Endometrial microvascular endothelial cells (primary cell): ENCODE data around the gene CDH2. TPM values are rescaled to one million over a fixed set of nuclear protein-coding genes. Genes with fewer than 3 reads are reported as not detected.

ENCODE experiments used
- in situ Hi-C: cut with HindIII; loops from 2 replicates; pipeline ENCODE4 v1.10.0; 2017; ENCODE audit warnings: low sequenced_read_pairs, low pct_unique_long_range_greater_than_20kb; ENCODE audit errors: inconsistent ontology term
- total RNA-seq: library from RNA; depleted of rRNA; stranded (reverse); fragments of >200 nt; gene quantifications from one replicate; pipeline ENCODE4 v1.2.3, GENCODE V29; 2015; ENCODE audit errors: inconsistent ontology term

The CDH2 gene
- total RNA-seq, 1 donor from 2014 or later = 77.4 TPM

DNA sequence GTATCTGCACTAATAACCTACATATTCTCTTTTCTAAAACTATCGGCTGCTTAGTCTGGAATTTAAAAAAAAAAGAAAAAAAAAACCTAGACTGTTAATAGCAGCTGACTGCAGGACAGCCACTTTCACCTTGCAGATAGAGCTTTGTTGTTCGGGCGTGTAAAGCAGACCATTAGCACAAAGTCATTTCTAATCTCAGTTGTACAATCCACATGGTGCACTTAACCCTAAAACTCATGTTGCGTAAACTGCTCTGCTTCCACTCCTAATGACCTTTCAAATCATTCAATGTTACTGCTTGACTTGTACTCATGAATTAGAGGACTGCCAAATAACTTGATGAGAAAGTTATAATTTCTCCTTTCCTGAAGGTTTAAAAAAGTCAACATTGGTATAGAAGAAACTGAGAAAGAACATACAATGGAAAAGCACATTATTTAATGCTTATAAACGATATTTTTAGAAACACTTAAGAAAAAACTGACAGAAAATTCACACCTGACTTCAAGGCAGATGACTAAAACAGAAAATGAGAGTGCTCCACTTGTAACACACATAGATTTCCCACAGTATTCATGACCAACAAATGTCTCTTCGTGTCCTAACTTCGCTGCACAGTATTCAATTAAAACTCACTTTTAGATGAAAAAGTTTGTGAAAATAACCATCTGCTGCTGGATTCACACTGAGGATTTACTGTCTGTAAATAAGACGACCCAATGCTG, 2.6 kb downstream of the CDH2 start:
- in situ Hi-C loops = no loop called here

DNA sequence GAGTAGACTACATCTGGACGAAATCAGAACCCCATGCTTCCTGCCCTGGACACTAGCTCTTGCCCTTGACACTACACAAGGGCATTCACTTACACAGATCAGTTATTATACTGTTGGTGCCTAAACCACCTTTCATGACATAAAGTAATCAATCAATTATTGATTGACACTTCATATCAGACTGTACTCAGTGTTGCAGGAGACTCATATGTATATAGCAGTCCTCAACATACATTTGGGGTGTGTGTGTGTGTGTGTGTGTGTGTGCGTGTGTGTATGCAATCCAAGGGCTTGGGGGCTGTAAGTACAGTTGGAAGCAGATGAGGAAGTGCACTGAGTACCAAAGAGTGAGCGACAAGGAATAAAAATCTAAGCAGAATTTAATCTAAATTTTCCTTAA, 5.1 kb downstream of the CDH2 start:
- in situ Hi-C loops = no loop called here

DNA sequence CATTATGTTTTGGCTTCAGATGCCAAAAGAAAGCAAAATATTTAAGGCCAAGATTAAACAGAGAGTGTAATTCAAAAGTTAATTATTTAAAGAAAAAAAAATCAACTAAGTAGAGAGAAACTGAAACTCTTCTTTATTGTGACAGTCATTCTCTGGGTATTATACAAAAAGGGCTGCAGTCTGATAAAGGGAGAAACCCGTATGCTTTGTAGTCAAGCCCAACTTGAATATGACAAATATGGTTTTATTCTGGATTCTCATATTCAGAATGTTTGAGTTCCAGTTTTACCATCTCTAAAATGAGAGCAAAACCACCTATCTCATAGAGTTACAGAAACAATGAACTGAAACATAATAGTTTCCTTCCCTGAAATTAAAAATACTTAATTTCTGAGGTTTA, 8.2 kb downstream of the CDH2 start:
- in situ Hi-C loops = no loop called here

DNA sequence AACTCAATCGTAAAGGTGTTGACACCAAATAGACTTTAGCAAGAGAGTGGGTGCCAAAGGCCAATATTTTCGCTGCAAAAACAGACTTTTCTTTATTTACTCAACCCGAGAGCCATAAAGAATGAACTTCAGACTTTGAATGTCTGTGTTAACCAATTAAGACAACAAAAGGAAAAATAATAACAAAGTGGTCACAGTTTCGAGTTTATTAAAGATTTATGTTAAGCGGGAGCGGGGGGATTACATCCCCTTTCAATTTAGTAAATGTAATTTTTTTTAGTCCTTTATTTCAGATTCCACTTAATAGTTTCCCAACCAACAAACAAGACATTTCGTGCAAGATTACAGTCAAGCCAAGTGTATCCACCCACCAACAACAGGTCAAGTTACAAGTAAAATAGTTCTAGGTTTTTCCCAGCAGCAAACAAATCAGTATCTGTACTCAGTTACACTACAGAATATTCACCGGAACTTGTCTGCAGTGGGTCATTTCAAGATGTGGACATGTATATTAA, 9.0 kb downstream of the CDH2 start:
- in situ Hi-C loops = no loop called here

DNA sequence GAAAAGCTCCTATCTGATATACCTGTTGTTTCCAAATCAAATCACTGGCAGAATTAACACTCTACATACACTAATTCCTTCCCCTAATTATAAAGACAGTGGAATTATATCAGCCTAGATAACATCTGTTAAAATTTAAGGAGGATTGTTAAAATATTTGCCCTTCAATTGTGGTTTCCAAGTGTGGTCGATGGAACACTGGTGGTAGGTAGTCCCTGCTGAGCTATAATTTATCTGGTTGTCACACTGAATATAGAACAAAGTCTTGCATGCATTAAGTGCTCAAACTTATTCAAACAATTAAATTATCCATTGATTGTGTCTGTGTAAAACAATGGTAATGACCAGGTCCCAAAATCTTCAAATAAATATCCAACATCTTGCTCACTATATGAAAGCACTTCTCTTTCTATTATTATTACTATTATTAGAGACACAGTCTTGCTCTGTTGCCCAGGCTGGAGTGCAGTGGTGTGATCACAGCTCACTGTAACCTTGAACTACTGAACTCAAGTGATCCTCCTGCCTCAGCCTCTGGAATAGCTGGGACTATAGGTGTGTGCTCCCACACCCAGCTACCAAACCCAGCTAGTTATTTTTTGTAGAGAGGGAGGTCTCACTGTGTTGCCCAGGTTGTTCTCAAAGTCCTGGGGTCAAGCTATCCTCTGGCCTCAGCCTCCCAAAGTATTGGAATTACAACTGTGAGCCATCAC, 12.0 kb downstream of the CDH2 start:
- in situ Hi-C loops = no loop called here

DNA sequence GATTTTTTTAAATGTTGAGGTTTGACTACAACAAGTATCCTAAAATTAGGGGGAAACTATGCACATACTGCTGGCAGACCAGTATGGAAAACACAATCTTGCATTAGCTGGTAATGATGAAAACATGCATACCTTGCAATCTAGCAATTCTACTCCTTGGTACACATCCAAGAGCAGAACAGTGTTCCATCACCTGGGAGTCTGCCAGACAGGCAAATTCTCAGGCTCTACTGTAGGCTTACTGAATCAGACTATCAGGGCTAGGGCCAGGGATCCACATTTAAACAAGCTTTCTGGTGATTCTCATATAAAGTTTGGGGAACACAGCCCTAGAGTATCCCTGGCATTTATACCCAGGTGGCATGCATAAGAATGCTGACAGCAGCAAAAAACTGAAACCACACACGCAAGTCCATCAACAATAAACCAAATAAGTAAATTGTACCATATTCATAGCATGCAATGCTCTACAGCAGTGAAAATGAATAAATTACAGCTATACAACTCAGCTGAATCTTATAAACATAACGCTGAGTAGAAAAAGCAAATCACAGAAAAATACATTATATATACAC, 13.6 kb downstream of the CDH2 start:
- in situ Hi-C loops = no loop called here

DNA sequence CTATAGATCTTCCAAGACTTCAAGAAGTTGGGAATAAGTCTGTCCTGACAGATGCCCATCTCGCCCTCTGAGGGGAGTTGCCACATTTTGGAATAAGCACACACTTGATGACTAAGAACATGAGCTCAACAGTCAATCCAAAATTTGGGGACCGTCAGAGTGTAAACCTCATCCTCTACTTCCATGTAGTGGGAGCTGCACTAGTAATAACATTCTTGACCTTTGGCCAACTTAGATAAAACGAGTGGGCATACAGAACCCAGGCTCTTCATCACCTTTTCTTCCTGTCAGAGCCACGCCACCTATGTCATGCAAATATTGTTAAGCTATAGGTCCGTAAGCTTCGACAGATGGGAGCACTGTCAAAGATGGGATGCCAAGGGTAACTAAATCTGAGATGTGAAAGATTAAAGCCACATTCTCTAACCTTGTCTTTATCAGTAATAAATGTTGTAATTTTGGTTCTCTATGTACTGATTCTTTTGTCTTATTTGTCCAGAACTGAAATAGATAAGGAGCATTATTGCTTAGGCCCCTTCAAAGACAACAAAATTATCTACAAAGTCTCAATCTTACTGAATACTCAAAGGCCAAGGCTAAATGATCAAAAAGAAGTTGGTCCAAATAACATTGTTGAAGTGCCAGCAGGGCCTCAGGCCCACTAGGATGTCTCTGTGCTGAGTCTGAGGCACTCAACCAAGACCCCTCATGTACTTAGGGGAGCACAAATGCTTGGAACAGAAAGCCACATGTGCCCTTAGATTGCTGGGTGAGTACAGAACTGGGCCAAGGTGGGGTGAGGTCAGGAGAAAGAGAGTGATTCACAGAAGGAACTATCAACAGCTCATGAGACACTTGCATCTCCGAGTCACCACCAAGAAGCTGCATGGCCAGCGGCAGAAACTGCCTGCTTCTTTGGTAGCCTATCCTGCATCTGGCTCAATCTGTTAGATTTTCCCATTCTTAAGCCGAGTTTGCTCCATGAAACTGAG, 15.0 kb downstream of the CDH2 start:
- in situ Hi-C loops = no loop called here

DNA sequence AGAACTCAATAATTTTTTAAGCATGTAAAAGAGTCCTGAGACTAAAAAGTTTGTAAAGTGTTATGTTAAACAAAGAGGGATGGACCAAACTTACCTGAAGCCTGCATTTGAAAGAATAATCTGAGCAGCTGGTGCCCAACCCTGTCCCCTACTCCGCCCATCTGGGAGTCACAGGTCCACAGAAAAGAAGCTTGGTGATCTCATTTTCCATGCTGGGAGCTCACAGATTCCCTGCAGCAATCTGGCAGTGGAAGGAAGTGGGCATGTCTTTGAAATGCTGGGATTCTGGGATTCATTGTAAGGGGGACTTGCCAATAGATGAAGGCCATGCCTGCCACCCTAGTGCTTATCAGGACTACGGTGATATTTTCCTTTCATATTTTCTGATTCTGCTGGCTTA, 17.9 kb downstream of the CDH2 start:
- in situ Hi-C loops = no loop called here

DNA sequence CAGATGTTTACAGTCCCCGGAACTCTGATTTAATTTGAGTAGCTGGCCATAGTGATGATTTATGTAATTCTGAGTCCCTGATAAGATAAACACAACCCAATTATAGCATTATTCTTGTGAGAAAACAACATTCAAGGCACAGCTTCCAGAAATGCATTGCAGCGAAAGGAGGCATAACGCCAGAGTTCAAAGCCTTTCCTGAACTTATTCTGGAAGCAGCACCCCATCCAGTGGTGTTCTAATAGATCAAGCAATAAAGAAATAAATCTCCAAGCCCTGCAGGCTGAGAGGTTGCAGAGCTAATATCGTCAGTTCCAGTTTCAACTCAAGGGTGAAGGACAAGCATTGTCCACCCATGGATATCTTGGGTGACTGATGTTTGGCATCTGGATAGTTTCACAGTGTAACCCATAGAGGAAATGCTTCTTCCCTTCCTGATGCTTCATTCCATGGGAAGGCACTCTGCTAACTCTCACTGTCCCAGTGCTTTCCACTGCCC, 18.8 kb downstream of the CDH2 start:
- in situ Hi-C loops = no loop called here

DNA sequence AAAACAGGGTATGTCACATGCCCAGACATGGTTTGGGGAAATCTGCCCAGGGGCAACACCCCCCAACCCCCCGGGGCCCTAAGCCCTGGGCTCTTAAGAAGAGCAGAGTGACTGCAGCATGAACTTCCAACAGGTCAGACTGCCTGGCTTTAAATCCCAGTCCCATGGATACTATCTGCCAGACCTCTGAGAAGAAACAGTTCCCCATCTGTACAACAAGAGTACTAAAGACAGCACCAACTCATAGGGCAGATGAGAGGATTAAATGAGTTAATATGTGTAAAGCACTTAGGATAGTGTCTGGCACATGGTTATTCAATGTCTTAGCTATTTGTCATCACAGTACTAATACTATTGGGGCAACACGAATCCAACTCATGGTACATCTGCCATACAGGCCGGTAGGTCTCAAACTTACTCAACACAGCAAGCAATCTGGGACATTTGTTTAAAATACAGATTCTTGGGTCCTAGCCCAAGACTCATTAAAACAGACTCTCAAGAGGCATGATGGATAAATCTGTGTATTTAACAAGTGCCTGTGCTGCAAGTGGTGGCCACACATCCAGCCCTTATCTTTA, 23.4 kb downstream of the CDH2 start:
- in situ Hi-C loops = no loop called here

DNA sequence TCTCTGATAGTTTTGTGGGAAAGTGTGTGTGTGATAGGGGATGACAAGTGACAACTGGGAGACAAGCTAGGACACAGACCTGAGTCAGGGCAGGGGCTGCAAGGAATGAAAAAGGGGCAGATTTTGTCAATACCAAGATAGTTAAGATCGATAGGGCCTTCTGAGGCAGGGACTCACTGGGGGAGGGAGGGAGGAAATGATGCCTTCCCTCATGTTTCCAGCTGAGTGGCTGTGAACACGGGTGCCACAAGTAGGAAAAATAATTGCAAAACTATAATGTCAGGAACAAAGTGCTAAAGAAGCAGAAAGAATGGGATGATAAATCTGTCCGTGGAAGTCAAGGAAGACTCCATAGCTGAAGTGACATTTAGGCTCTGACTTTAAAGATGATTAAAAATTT, 24.2 kb downstream of the CDH2 start:
- in situ Hi-C loops = no loop called here

DNA sequence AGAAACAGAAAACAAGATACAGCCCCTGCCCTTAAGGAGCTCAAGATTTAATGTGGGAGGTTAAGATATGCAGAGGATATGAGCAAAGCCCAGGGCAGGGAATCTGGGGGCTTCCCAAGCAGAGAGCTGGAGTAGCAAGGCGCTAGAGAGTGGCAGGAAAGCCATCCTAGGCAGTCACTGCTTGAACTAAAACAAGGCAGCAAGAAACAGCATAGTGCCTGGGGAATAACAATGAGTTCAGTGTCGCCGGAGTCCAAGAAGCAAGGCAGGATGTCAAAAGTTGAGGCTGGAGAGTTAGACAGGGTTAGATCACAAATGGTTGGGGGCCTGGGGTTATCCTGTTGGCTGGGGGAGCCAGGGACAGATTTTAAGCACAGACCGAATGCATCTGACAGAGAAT, 24.6 kb downstream of the CDH2 start:
- in situ Hi-C loops = no loop called here

DNA sequence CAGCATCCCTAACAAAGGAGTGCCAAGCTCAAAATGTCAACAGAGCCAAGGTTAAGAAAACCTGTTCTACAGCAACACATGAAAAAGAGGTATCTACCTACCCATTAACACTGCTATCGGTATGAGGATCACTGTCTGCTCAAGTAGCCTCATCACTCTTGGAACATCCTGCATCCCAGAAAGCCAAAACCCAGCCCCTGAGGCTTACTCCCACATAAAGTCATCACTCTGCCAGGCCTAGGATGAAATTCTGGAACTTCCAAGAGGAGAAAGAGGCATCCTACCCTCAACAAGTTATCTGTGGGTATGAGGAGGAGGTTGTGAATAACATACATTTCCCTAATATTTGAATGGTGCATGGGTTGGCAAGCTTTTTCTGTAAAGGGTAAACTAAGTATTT, 25.5 kb downstream of the CDH2 start:
- in situ Hi-C loops = no loop called here

DNA sequence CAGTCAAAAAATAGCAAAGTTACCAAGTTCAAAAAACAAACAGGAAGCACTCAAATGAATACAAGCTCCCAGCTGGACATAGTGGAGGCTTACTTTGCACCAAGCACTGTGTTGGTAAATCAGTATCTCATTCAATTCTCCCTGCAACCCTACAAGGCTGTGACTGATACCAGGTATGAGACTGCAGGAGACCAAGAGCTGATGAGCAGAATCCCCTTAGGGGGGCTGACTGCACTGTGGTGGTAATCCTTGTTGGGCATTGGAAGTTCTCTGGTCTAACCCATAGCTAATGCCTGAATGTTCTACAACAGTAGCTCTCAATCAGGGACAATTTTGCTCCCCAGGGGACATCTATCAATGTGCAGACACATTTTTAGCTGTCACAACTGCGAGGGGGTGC, 26.0 kb downstream of the CDH2 start:
- in situ Hi-C loops = no loop called here

DNA sequence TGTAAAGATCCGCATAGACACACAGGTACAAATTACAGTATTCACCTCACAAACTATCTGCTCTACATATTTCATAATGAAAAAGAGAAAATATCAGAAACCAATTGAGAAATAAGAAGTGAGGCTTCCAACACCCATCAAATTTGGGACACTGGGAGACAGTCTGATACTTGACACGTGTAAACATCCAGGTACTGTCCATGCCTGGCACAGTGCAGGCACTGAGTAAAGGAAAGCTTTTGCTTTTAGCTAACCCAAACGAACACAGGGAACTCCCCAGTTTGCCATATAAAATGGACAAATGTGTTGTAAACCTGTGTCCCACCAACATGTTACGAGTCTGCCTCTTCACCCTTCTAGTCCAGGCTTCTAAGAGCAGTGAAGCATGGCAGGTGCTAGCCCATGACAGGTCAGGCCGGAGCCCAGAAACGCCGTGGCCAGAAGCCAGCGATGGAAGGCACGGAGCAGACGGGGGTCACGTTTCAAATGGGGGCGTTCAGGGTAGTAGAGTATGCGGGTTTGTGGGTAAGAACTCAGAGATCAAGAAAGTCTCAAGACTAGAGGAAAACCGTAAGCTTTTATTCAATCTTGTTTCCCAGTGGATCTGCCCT, 27.0 kb downstream of the CDH2 start:
- in situ Hi-C loops = no loop called here

DNA sequence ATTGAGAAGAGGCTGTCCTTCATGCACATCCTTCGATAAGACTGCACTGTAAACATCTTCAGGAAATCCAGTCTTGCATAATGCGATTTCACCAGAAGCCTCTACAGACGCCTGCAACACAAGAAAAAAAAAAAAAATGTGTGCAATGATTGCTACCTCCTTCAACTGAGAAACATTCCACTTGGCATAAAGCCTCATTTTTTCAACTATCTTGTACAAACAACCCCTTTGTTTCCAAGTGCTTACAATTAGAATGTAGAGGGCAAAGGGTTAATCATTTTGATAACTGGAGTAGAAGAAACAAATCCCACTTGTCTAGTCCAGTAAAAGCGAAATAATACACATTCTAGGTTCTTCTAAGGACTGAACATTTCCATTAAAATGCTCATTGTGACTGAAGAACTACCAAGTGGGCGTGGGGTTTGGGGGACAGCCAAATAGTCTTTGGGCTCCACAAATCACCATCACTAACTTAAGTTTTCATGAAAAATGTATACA, 29.2 kb downstream of the CDH2 start:
- in situ Hi-C loops = no loop called here

DNA sequence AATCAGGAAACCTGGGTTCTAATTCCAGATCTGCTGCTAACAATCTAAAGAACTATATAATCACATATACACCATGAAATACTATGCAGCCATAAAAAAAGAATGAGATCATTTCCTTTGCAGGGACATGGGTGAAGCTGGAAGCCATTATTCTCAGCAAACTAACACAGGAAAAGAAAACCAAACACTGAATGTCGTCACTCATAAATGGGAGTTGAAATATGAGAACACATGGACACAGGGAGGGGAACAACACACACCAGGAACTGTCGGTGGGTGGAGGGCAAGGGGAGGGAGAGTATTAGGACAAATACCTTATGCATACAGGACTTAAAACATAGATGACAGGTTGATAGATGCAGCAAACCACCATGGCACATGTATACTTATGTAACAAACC, 33.2 kb downstream of the CDH2 start:
- in situ Hi-C loops = no loop called here

DNA sequence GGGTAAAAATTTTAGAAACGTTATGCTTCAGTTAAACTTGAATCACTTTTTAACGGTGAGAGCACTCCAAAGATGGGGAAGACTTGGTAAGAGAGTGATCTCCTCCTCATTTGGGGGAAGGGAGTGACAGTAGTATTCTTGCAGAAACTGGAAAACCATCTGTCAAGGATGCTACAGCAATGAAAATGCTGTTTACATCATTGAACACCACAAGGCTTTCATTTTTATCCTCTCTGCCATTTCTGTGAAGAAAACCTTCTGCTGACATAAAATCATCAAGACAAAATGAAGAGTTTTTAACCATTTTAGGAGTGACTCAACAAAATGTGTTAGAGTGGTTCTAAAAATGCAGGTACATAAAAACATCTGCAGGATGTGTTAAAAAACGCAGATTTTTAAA, 38.1 kb downstream of the CDH2 start:
- in situ Hi-C loops = no loop called here
